Heart left ventricle (tissue), 16 donors: ENCODE data around the gene IRF1. TPM values are rescaled to one million over a fixed set of nuclear protein-coding genes. Genes with fewer than 3 reads are reported as not detected.

Experiments used
- ATAC-seq, 4 donors: fragments of 200-7000 bp; cut with Tn5 transposase; one replicate each; pipeline ENCODE4 v1.9.1; 2020 to 2022; ENCODE audit warnings: moderate library complexity in 4 of 4, mild to moderate bottlenecking in 3 of 4, moderate number of reproducible peaks in 1 of 4
- DNase-seq, 5 donors: peaks; one replicate each; pipeline ENCODE4 v3.0.0-alpha.2; 2020
- H3K27ac ChIP-seq, 12 donors: fragments of 200-600 bp; sonication (generic) in 4 of 12; one replicate each; pipeline versions ENCODE4 v1.5.0 to v1.8.0; 2016 to 2022; ENCODE audit warnings: mild to moderate bottlenecking in 2 of 12
- H3K27me3 ChIP-seq, 9 donors: fragments of 200-600 bp; sonication (generic) in 2 of 9; one replicate each; pipeline versions ENCODE4 v1.5.1 to v1.8.0; 2016 to 2022; ENCODE audit warnings: mild to moderate bottlenecking in 3 of 9
- H3K36me3 ChIP-seq, 9 donors: fragments of 200-600 bp; sonication (generic) in 2 of 9; one replicate each; pipeline versions ENCODE4 v1.5.0 to v1.8.0; 2018 to 2022; ENCODE audit warnings: mild to moderate bottlenecking in 2 of 9
- H3K4me1 ChIP-seq, 12 donors: fragments of 200-600 bp; sonication (generic) in 4 of 12; one replicate each; pipeline versions ENCODE4 v1.5.0 to v1.8.0; 2016 to 2022; ENCODE audit warnings: mild to moderate bottlenecking in 3 of 12
- H3K4me3 ChIP-seq, 12 donors: fragments of 200-600 bp; sonication (generic) in 4 of 12; one replicate each; pipeline versions ENCODE4 v1.5.0 to v1.8.0; 2017 to 2022; ENCODE audit warnings: mild to moderate bottlenecking in 9 of 12, moderate library complexity in 4 of 12
- H3K9me3 ChIP-seq, 12 donors: fragments of 200-600 bp; sonication (generic) in 4 of 12; one replicate each; pipeline versions ENCODE4 v1.5.0 to v1.8.0; 2016 to 2022; ENCODE audit warnings: mild to moderate bottlenecking in 1 of 12
- POLR2A ChIP-seq, 2 donors: fragments of 450-650 bp; IDR thresholded peaks; one replicate each; pipeline ENCODE4 v1.6.1; 2017; ENCODE audit warnings: antibody characterized with exemption in 2 of 2, mild to moderate bottlenecking in 2 of 2, moderate library complexity in 2 of 2
- WGBS, 4 donors: extraction: QIAGEN DNeasy Blood & Tissue Kit in 2 of 4; methylation state at CpG; one replicate each; pipeline versions ENCODE4 v1.1.5 to v1.1.7; 2013 to 2018; 5-methylcytosine and 5-hydroxymethylcytosine counted together
- intact Hi-C, 10 donors: fragments of 100-400 bp; cut with DNase I; formaldehyde crosslinking; loops; one replicate each; pipeline versions ENCODE4 v1.11.1 to v1.14.2; 2022
- polyA plus RNA-seq, 2 donors: library from polyadenylated mRNA; stranded (reverse); fragments of 200-250 nt; gene quantifications; one replicate each; pipeline ENCODE4 v1.2.3, GENCODE V29; 2013
- total RNA-seq, 9 donors: library from RNA; depleted of rRNA in 2 of 9; stranded (reverse); fragments of >200 nt in 2 of 9; fragmentation: NEBNext Ultra II Directional in 3 of 9; extraction: Animal tissue kit (Norgen Biotek cat#: 25700) in 3 of 9; gene quantifications; one replicate each; pipeline versions ENCODE4 v1.1.0 to v1.2.4, GENCODE V29; 2016 to 2023
- TF ChIP-seq, protein P1 (sequence below), 12 donors: fragments of 200-600 bp; sonication (generic) in 4 of 12; IDR thresholded peaks; one replicate each; pipeline versions ENCODE4 v1.5.0 to v1.8.0; 2018 to 2022; ENCODE audit warnings: antibody characterized with exemption in 12 of 12, mild to moderate bottlenecking in 5 of 12
- donor health status: ischemic (EF 13 %, LVEDD 7.1; RV severe dilation, severe dysfunction).
- donor health status: healthy with polysubstance abuse.
- donor health status: DM: no; HTN: yes; CAD: no.
- donor health status: DM: no; HTN: no; CAD: no.
- donor health status: ischemic (EF 25% LVEDD 6.9; RV normal size, moderate dysfunction).
- donor health status: ischemic (EF 25% LVEDD 5.7; RV mildly dilated, moderate dysfunction).
- donor health status: healthy.
- donor health status: DM: yes; HTN: yes; CAD: no.
- donor health status: ischemic (EF 35%, LVEDD 5.7; RV mildly dilated, moderate dysfunction).
- donor health status: nonischemic (EF 11% LVEDD 7.7; RV severe dilation, severe dysfunction).
- donor health status: DM: yes; HTN: yes; CAD: no.
- donor health status: PGD.
- donor health status: ischemic (EF 29% LVEDD 5.4; RV normal size, mild dysfunction).
- donor health status: nonischemic (EF 23%, LVEDD 6.1; RV moderate dilation, normal function).

IRF1 gene
- total and polyA plus RNA-seq, 11 donors: 7.5 to 190 (median 18.4) TPM

DNA sequence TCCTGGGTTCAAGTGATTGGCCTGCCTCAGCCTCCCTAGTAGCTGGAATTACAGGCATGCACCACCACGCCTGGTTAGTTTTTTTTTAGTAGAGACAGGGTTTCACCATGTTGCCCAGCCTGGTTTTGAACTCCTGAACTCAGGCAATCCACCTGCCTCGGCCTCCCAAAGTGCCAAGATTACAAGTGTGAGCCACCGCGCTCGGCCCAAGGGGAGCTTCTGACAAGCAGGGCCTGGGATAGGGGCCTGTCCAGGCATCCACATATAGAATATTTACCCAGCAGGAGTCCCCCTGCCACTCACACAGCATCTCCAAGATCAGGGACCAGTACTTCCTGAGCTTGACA is 10.1 kb downstream of the IRF1 start:
- Histone ChIP-seq H3K4me1 (peaks cover 0 to 81% (median 43%) of the 10 kb centered on the region in 12 donors), H3K4me3 (no peak overlapping the region), H3K9me3 (no peaks in the 10 kb centered on the region), H3K36me3 (peaks cover 0 to 49% (median 39%) of the 10 kb centered on the region in 9 donors), H3K27ac (peak overlapping the region in 1 of 12 donors; percentile 29), H3K27me3 (no peaks in the 10 kb centered on the region)
- TF ChIP-seq, protein P1, sequence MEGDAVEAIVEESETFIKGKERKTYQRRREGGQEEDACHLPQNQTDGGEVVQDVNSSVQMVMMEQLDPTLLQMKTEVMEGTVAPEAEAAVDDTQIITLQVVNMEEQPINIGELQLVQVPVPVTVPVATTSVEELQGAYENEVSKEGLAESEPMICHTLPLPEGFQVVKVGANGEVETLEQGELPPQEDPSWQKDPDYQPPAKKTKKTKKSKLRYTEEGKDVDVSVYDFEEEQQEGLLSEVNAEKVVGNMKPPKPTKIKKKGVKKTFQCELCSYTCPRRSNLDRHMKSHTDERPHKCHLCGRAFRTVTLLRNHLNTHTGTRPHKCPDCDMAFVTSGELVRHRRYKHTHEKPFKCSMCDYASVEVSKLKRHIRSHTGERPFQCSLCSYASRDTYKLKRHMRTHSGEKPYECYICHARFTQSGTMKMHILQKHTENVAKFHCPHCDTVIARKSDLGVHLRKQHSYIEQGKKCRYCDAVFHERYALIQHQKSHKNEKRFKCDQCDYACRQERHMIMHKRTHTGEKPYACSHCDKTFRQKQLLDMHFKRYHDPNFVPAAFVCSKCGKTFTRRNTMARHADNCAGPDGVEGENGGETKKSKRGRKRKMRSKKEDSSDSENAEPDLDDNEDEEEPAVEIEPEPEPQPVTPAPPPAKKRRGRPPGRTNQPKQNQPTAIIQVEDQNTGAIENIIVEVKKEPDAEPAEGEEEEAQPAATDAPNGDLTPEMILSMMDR (IDR thresholded peaks at IDR 0.05): no peak
- TF ChIP-seq POLR2A (IDR thresholded peaks at IDR 0.05): no peak
- intact Hi-C loops: no loop called here
- ATAC-seq (no peak), DNase-seq (peak in 2 of 5 donors; percentile 28 to 44)
- 88 to 99% (median 93%) methylated on average over 5 of the region's 5 CpGs for WGBS, 4 donors

DNA sequence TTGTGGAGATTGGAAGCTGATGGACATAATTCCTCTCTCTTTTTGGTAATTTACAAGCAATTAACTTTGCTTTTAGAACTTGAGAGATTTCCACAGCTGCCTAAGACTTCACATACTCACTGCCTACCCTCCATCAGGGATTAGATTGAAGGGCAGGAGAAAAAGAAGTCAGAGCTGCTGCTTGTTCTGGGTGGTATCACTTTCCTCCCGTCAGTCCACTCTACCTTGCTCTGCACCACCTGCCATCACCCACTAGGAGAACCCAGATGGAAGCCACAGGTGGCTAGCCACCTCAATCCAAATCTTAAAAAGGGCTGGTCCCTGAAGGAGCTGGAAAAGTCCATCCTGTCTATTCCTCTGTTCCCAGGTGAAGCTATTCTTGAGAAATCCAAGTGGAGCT is 10.5 kb downstream of the IRF1 start:
- H3K4me3 ChIP-seq: no peak overlapping the region
- H3K27ac ChIP-seq: peak overlapping the region in 1 of 12 donors; percentile 85
- H3K27me3 ChIP-seq: no peaks in the 10 kb centered on the region
- TF ChIP-seq POLR2A (IDR thresholded peaks at IDR 0.05): no peak
- TF ChIP-seq, protein P1 (IDR thresholded peaks at IDR 0.05): no peak
- DNase-seq (peak in 1 of 5 donors; percentile 3), ATAC-seq (no peak)
- no peaks in the 10 kb centered on the region for H3K9me3 ChIP-seq
- peaks cover 0 to 44% (median 35%) of the 10 kb centered on the region in 9 donors for H3K36me3 ChIP-seq
- H3K4me1 ChIP-seq: peaks cover 4 to 81% (median 43%) of the 10 kb centered on the region in 12 donors
- intact Hi-C loops: no loop called here
- 90 to 100% (median 99%) methylated on average over 1 of the region's 1 CpG for WGBS, 4 donors

DNA sequence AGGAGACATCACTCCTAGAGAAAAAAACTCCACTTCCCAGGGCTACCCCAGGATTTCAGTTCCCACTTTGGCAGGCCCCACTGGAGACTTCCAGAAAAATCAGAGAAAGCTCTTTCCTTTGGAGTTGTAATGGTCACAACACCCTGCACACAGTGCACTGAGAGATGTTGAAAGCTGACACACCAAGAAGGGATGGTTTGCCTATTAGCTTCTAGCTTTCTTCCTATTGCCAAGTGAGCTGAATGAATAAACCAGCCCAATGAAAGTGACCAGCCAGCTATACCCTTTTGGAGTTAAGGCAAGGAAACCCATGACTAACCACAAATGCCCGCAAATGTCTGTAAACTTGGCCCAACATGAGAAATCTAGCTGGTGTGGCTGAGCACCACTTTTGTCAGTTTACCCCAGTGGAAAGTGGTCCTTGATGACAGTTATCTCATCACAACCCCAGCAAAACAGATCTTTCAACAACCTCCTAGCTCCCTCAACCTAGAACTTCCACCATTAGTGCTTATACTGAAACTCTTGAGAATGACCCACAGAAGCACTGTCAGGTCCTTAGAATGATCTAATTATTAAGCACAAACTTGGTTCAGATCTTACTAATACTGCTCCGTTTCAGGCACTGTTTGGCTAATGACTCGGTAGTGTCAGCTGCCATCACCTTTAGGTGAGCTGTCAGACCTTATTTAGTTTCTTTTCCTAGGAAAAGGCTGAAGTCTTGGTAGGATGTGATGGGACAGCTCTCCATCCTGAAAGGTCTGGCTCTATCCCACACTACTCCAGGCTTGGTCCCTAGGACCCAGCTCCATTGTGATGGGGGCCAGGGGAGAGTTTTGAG is 11.2 kb downstream of the IRF1 start:
- Histone ChIP-seq H3K4me3 (no peak overlapping the region), H3K27ac (peak overlapping the region in 10 of 12 donors; percentile 37 to 89 (median 78)), H3K36me3 (peaks cover 0 to 37% (median 28%) of the 10 kb centered on the region in 9 donors), H3K9me3 (no peaks in the 10 kb centered on the region), H3K27me3 (no peaks in the 10 kb centered on the region), H3K4me1 (peaks cover 7 to 81% (median 48%) of the 10 kb centered on the region in 12 donors)
- WGBS, 4 donors: 84 to 98% (median 89%) methylated on average over 3 of the region's 3 CpGs
- TF ChIP-seq POLR2A (IDR thresholded peaks at IDR 0.05): no peak
- TF ChIP-seq, protein P1 (IDR thresholded peaks at IDR 0.05): no peak
- DNase-seq: peak in 2 of 5 donors; percentile 4 to 10
- intact Hi-C loops: no loop called here
- no peak for ATAC-seq

DNA sequence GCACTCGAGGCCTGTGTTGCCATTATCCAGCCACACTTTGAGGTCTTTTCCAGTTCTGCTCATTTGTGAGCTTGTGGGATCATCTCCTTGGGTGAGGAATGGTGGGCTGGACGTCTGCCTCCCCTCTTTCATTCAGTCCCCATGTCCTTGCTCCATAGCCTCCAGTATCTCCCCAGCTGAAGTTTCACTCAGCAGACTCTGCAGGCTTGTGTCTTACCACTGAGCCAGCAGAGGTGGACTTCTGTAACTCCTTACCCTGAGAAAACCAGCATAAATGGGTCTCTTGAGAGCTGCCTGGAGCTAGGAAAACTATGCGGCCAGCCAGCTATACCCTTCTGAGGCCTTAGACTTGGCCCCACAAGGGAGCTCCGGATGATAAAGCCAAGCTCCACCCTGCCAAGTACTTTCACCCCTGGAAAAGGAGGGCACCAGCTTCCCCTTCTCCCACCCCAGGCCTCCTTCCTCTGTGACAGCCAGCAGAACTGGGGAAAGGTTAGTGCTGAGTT is 12.2 kb downstream of the IRF1 start:
- intact Hi-C loops: no loop called here
- peak in 2 of 5 donors; percentile 26 to 28 for DNase-seq
- 49 to 58% (median 53%) methylated on average over 2 to 4 of the region's 4 CpGs for WGBS, 4 donors
- H3K36me3 ChIP-seq: peaks cover 0 to 28% (median 18%) of the 10 kb centered on the region in 9 donors
- ATAC-seq: no peak
- TF ChIP-seq, protein P1 (IDR thresholded peaks at IDR 0.05): no peak
- TF ChIP-seq POLR2A (IDR thresholded peaks at IDR 0.05): no peak
- no peaks in the 10 kb centered on the region for H3K27me3 ChIP-seq
- H3K9me3 ChIP-seq: no peaks in the 10 kb centered on the region
- peak overlapping the region in 10 of 12 donors; percentile 37 to 89 (median 78) for H3K27ac ChIP-seq
- peaks cover 7 to 81% (median 52%) of the 10 kb centered on the region in 12 donors for H3K4me1 ChIP-seq
- no peak overlapping the region for H3K4me3 ChIP-seq
